GM21786 (cell line): ENCODE measurements around the gene ZNF24.
A peak's percentile ranks its signal among the peaks of the same experiment; 100 is the strongest.

Experiments used
- ATAC-seq: cut with Tn5 transposase; IDR thresholded peaks from one replicate; pipeline ENCODE4 v1.9.1; 2021; ENCODE audit not compliant: unreplicated experiment

Gene ZNF24

DNA sequence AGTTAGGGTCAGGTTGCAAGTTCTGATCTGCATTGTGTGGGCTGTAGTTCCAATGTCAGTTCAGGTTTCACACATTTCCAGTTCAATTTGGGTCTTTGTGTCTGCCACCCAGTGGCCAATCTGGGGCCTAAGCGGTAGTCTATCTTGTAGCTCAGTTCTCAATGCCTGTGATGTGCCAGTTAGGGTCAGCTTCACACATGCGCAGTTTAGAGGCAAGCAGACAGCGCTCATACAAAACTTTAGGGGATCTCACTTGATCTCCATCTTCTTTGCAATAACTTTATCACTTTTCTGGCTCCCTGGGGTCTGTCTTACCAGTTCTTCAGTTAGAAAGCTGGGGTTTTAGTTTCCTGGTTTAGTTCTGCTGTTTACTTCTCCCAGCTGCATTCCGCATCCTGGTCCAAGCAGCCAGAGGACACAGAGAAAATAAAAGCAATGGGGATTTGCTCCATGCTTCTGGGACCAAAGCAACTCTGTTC is 11.0 kb upstream of the ZNF24 start:
- ATAC-seq: peak; percentile 100

- ATAC-seq: no peak
Measured at GRCh38 chr18:35352778-35353177, 8.6 kb upstream of the ZNF24 start.

- ATAC-seq: no peak
Measured at GRCh38 chr18:35352283-35352682, 8.1 kb upstream of the ZNF24 start.

- ATAC-seq: no peak
Measured at GRCh38 chr18:35348001-35348400, 3.8 kb upstream of the ZNF24 start.

- ATAC-seq: no peak
Measured at GRCh38 chr18:35345950-35346349, 1.7 kb upstream of the ZNF24 start.

DNA sequence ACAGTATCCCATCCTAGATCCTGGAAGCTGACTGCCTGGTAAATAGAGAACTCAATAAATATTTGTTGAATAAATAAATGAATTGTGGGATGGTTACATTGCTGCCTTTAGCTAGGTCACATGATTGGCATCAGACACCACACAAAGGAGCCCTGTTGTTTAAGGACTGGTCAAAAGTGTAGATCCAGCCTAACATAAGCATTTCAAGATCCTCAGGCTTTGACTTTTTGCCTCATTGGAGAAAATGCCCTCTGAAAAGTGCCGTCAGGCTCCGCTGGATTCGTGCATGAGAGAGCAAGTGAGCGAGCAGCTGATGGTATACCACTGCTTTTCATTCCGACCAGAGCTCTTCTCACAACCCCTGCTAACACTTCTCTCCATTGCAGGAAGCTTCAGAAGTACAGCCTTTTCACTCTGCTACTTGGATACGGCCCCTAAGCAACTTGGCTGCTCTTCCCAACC is 1.3 kb upstream of the ZNF24 start:
- peak; percentile 40 for ATAC-seq

GRCh38 chr18:35344736-35345459 is 678 bp upstream of the ZNF24 start:
- no peak for ATAC-seq

- no peak for ATAC-seq
Measured at GRCh38 chr18:35343488-35343935, 708 bp downstream of the ZNF24 start.

DNA sequence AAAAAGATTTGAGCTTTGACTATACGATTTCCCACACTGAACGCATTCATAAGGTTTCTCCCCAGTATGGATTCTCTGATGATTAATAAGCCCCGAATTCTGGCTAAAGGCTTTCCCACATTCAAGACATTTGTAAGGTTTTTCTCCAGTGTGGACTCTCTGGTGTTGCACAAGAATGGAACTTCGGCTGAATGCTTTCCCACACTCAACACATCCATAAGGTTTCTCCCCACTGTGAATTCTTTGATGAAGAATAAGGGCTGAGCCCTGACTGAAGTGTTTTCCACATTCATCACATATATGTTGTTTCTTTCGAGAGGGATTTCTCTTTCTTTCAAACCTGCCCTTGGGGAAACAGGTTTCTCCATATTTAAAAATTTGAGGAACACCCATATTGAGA is 6.9 kb downstream of the ZNF24 start:
- no peak for ATAC-seq

DNA sequence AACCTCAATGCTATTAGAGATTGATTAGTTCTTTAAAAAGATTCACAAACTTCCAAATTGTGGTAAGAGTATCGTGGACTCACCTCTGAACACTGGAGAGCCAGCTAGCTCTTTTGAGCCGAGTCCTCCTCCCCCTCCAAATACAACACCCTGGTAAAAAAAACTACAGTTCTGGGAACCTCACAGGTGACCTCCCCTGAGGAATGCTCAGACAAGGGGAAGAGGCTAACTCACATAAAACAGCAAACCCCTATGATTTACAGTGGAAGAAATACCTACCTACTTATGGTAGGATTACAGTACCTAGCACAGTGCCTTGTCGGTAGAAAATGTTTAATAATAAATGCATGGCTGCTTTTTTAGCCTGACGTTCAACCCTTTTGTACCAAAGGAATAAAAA is 8.4 kb downstream of the ZNF24 start:
- ATAC-seq: no peak

DNA sequence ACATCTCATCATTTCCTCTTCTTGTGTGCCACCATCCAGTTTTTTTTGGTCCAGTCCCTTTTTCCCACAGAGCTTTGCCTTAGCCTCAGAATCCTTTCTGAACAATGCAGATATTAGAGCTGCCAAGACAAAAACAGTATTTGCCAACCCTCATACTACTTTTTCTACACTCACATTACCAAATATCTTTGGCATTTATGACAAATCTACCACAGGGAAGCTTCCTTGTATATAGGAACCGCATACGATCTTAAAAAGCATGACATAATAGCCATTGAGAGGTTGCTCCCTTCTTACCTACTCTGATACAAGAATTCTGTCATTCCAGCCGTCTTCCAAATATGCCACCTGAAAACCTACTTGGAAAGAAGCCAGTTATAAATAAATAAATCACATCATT is 9.4 kb downstream of the ZNF24 start:
- ATAC-seq: no peak

DNA sequence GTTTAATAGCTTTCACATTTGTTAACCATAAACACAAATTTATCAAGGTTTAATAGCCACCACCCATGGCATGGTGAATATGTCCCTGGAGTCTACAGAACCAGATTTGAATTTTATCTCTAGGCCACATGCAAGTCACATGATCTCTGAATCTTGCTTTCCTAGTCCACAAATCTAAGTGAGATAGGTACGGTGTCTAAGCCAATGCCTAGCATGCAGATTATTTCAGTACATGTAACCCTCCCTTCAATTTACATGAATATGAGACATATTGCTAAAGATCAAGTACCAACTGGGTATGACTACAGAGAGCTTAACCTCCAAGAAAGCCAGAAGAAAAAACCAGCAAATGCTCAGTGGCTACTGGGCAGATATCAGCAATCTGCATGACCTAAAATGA is 10.0 kb downstream of the ZNF24 start:
- ATAC-seq: no peak

DNA sequence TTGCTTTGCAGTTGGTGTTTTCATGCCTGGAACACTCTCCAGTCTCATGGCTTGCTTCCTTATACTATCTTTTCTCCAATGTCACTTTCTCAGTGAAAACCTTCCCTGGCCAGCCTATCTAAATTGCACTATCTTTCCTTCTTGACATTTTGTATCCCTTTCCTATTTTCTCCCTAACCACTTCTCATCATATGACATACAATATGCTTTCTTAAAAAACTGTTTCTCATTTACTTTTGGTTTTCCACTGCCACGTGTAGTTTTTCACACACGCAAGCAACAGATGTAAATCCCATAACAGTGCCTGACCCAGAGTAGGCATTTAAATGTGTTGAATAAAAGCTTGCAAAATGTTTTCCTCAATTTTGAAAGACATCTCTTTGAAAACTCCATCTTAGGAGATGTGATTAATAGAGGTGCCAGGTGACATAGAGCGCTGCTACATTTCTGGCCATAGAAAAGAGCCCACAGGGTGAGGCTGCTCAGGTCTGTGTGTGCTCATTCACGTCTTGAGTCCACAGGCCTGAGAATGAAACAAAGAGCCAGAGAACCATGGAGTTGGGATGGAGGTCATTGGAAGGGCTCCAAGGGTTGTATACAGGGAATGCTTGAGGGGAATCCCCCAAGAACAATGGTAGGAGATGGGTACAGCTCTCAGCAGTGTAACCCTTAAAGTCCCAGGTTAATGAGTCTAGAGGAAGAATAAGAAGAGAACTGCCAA is 12.7 kb downstream of the ZNF24 start:
- no peak for ATAC-seq

DNA sequence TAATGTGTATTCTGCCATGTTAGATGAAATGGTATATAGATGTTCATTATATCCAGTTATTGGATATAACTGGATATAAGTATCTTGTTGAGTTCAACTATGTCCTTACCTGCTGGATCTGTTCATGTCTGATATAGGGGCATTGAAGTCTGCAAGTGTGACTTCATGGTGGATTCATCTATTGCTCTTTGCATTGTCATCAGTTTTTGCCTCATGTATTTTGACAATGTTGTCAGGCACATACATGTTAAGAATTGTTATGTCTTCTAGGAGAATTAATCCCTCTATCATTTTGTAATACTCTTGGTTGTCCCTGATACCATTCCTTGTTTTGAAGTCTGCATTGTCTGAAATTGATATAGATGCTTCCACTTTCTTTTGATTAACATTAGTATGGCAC is 15.4 kb downstream of the ZNF24 start:
- ATAC-seq: no peak

GRCh38 chr18:35326695-35327387 is 17.4 kb downstream of the ZNF24 start:
- ATAC-seq: no peak

- no peak for ATAC-seq
Measured at GRCh38 chr18:35324926-35325655, 19.1 kb downstream of the ZNF24 start.

- ATAC-seq: no peak
Measured at GRCh38 chr18:35322486-35323458, 21.4 kb downstream of the ZNF24 start.

DNA sequence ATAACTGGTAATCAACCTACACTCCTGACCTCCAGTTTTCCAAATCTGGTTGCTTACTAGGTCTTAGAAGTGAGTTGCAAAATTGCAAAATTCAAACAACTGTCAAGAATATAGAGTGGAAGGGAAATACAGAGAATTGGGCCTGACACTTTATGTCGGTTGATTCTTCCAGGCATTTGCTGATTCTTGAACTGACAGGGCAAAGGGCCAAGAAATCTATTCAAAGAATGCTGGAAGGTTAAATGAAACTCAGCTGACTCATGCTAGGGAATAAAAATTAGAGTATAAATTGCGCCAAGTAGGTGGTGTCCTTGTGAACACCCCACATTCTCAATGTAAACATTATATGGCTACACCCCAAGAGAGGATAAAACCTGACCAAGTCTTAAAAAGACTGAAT is 32.7 kb downstream of the ZNF24 start:
- no peak for ATAC-seq

GRCh38 chr18:35306588-35307250 is 37.5 kb downstream of the ZNF24 start:
- ATAC-seq: no peak
